Stimulated activated CD4-positive, alpha-beta T cell treated with anti-CD3 and anti-CD28 coated beads, Interleukin-4, amount 100 ng/mL, for 1 hour (primary cell): ENCODE results near the gene CD244.

Experiments used
- DNase-seq: peaks from one replicate; pipeline ENCODE4 v3.0.0-alpha.2; 2020

The CD244 gene

GRCh38 chr1:160844447-160845232, 18.0 kb downstream of the CD244 start:
- no peak for DNase-seq

- DNase-seq = no peak
These were observed 21.6 kb downstream of the CD244 start for GRCh38 chr1:160841079-160841478.

- DNase-seq = no peak
These were observed 22.9 kb downstream of the CD244 start for GRCh38 chr1:160839746-160840145.

DNA sequence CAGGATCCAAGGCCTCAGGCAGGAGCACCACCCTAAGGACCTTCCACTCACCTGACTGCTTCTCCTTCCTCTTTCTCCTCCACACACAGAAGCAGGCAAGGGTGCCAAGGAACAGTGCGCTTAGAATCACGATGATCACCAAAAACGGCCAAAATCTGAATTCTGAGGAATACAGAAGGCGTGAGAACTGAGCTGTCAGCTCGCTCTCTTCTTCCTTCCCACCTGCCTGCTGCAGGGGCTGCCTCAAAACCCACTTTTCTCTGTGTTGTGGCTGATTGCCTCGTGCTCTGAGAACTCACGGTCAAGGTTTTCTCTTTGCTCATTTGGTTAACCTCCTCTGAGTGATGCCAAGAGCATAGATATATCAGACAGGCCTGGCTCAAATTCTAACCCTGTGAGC, 23.8 kb downstream of the CD244 start:
- DNase-seq = no peak

DNA sequence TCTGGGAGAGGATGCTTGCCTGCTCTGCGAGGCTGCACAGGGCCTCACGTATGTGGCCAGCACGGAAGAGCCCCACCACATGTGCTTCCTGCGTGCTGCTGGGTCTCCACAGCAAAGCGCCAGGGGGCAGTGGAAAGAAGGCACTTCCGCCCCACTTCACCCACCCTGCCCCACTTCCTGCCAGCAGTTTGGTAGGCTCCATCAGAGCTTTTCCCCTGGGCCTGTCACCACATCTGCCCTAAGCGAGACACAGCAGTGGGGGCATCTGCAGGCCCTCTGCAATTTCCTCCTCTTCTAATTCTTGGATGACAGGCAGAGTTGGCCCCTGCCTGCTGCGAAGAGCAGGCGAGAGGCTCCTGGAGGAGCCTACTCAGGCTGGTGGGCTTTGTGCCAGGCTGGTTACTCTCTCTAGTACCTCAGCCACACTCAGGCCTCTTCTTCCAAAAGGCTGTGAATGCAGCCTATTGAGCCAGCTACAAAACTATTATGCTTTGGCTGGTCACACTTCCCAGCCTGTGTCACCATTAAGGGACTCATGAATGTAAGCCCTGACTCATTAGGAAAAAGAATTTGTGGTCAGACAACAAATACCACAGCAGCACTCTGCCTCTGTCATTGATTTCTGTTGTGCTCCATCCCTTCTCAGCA, 25.0 kb downstream of the CD244 start:
- peak; percentile 67 for DNase-seq

DNA sequence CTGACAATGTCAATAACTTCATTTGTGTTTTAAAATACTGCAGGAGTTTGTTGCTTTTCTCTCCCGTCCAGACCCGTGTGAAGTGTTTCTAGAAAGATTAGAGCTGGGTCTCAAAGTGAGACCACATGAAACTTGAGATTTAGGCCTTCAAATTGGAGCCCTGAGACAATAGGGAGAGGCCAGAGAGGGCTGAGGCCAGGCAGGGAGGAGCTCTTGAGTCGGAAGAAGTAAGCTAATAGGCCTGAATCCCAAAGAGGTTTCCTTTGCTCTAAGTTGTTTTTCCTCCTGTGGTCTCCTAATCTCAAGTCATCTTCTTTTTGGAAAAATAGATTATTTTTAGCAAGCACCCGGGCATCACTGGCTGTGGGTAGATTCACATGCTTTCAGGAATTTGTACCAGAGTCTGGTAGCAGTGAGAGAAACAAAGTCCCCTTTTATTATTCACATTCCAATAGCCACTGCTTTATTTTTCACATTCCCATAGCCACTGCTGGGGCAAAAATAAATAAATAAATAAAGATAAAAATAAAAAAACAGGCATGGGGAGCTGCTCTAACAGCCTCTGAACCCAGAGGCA, 25.6 kb downstream of the CD244 start:
- no peak for DNase-seq

DNA sequence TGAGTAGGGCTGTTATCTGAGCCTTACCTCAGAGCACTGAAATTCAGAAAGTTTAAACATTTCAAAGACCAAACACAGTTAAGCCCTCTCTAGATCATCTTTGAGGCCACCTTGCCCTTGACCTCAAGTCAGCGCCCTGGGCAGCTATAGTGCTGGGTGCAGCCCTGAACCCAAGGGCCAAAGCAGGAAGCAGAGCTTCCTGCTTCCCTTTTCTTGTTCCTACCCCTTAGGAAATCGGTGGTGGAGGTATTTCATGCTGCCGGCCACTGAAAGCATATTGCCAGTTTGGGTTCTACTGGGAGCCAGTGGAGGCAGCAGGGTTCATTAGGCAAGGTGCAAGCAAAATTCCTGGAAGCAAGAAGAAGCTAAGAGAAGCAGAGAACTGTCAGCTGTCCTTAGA, 26.1 kb downstream of the CD244 start:
- DNase-seq = no peak

DNA sequence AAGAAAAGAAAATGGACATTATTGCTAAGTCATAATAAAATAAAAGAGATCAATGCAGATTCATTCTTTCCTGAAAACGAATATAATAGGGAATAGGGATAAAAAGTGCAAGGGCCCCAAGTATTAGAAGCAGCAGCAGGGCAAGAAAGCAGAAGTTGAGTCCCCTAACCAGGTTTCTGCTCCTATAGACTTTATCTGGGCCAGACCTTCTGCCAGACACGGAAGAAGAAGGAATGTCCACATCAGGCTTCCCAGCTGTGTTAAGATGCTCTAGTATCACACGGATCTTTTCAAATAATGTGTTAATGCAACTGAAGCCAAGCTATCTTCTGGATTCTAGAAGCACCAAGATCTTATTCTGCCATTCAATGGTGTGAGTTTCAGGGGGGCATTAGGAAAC, 26.9 kb downstream of the CD244 start:
- no peak for DNase-seq

- DNase-seq = no peak
These were observed 27.6 kb downstream of the CD244 start for GRCh38 chr1:160834945-160835565.

DNA sequence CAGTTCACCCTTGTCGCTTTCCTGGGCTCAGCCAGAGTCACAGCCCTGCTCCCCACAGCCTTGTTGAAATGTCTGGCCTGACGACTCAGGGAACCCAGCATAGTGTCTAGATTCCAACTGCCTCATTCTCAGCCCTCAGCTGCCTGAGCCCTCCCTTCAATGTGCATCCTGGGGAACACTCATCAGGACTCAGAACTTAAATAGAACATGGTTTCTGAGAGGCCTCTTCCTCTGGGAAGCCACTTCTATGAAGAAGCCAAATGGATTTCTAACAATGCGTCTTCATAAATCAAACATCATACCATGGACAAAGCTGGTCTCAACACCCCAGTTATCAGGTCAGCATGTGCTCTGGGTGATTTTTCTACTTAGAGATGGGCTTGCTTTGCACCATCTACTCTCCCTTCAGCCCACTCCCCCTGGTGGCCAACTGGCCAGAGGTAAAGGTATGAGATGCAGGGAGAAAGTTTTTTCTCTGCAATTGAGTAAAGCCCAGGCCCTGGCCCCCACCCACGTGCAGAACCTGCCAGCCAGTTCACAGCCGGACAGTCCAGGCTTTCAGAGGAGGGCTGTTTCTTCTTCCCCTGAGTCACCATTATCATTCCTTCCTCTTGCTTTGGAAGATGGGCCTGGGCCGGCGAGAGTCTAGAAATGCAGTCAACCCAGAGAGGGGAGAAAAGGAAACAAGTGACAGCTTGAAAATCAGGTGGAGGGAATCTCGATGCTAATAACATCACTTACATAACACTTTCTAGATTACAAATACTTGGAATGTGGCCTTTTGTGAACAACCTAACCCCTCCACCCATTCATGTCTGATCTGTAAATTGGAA, 32.1 kb downstream of the CD244 start:
- DNase-seq = peak; percentile 82

GRCh38 chr1:160829766-160830165, 32.9 kb downstream of the CD244 start:
- DNase-seq = no peak

GRCh38 chr1:160827418-160827817, 35.3 kb downstream of the CD244 start:
- no peak for DNase-seq

- no peak for DNase-seq
These were observed 36.1 kb downstream of the CD244 start for GRCh38 chr1:160826546-160826945.

- DNase-seq = no peak
These were observed 39.4 kb downstream of the CD244 start for GRCh38 chr1:160823296-160823695.

DNA sequence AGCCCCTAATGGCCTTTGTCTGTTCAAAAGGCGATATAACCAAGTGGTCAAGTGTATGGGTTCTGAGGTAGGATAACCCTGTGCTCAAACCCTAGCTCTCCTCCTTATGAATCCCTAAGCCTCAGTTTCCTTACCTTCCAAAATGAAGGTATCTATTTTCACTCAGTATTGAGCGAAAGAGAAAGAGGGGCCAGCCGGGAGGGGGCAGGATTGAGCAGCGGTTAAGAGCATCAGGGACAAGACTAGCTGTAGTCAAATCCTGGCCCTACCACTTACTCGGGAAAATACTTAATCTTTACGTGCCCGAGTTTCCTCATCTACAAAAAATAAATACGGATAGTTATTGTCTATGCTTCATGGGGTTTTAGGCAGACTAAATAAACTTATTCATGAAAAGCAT, 41.1 kb downstream of the CD244 start:
- no peak for DNase-seq

DNA sequence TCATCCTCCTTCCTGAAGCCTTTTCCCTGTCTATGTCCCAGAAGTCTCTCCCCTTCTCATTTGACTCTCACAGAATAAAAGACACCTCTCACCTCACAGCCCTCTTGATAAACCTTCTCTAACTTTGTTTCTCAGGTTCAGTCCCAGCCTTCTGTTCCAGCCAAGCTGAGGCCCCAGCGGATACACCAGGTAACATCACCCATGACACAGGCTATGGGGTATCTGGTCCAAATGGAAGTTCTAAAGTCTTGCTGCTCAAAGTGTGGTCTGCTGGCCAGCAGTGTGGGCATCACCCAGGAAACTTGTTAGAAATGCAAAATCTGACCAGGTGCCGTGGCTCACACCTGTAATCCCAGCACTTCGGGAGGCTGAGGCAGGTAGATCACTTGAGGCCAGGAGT, 43.5 kb downstream of the CD244 start:
- no peak for DNase-seq

- no peak for DNase-seq
These were observed 44.3 kb downstream of the CD244 start for GRCh38 chr1:160818207-160818937.

- DNase-seq = no peak
These were observed 47.8 kb downstream of the CD244 start for GRCh38 chr1:160814856-160815255.

DNA sequence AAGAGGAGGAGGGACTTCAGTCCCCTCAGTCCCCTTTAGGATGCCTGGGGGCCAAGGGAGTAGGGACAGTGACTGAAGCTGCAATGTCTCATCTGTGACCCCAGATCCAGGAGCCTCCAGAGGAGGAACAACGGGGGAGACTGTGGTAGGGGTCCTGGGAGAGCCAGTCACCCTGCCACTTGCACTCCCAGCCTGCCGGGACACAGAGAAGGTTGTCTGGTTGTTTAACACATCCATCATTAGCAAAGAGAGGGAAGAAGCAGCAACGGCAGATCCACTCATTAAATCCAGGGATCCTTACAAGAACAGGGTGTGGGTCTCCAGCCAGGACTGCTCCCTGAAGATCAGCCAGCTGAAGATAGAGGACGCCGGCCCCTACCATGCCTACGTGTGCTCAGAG, 48.4 kb downstream of the CD244 start:
- no peak for DNase-seq

GRCh38 chr1:160813215-160813614, 49.5 kb downstream of the CD244 start:
- no peak for DNase-seq

DNA sequence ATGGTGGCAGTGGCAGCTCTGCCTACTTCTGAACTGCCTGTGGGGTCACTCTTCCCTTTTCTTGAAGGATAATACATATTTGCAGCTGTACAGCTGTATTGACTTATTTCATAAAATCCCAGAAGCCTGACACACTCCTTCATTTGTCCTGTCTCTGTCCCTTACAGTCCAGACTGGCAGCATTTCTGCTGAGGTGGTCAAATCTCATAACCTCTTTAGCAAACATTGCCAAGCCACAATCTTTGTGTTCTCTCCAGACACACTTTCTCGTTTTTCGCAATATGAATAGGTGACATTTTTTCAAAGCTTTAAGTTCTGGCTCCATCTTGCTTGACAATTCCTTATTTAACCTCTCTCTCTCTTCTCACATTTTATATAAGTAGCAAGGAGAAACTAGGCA, 51.5 kb downstream of the CD244 start:
- no peak for DNase-seq

DNA sequence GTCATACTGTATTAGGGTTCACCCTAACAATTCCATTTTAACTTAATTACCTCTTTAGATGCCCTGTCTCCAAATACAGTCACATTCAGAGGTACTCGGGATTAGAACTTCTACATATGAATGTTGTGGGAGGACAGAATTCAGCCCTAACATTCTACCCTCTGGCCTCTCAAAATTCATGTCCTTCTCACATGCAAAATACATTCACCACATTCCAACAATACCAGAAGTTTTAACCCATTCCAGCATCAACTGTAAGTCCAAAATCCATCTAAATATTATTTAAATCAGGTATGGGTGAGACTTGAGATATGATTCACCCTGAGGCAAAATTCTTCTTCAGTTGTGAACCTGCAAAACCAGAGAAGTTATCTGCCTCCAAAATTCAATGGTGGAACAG, 52.2 kb downstream of the CD244 start:
- no peak for DNase-seq
